Sigmoid colon (tissue), 7 donors: ENCODE results near the gene YARS1. TPM values are rescaled to one million over a fixed set of nuclear protein-coding genes. Genes with fewer than 3 reads are reported as not detected.

ENCODE experiments used
- DNase-seq: peaks from one replicate; pipeline ENCODE4 v3.0.0-alpha.2; 2019
- H3K27ac ChIP-seq, 4 donors: fragments of 200-600 bp; sonication (generic); one replicate each; pipeline ENCODE4 v1.5.1; 2016 to 2019; ENCODE audit warnings: mild to moderate bottlenecking in 1 of 4
- H3K27me3 ChIP-seq, 3 donors: fragments of 200-600 bp; sonication (generic); one replicate each; pipeline ENCODE4 v1.5.1; 2019; ENCODE audit warnings: mild to moderate bottlenecking in 1 of 3
- H3K36me3 ChIP-seq, 4 donors: fragments of 200-600 bp; sonication (generic); one replicate each; pipeline ENCODE4 v1.5.1; 2016 to 2019
- H3K4me1 ChIP-seq, 4 donors: fragments of 200-600 bp; sonication (generic); one replicate each; pipeline ENCODE4 v1.5.1; 2017 to 2019
- H3K4me3 ChIP-seq, 4 donors: fragments of 200-600 bp; sonication (generic); one replicate each; pipeline ENCODE4 v1.5.1; 2017 to 2019; ENCODE audit warnings: mild to moderate bottlenecking in 2 of 4, moderate library complexity in 1 of 4
- H3K9me3 ChIP-seq, 4 donors: fragments of 200-600 bp in 3 of 4; sonication (generic) in 3 of 4; one replicate each; pipeline versions ENCODE4 v1.5.1 to v1.6.1; 2013 to 2019
- CTCF ChIP-seq, 4 experiments: fragments of 450-650 bp in 3 of 4; fragments of 200-600 bp in 1 of 4; IDR thresholded peaks; one replicate each; pipeline ENCODE4 v1.5.1; 2016 to 2019; ENCODE audit warnings: antibody characterized with exemption in 4 of 4, mild to moderate bottlenecking in 3 of 4, moderate library complexity in 2 of 4
- EP300 ChIP-seq, 4 donors: sonication (generic); formaldehyde crosslinking; IDR thresholded peaks; one replicate each; pipeline ENCODE4 v1.6.1; 2017; ENCODE audit warnings: antibody characterized with exemption in 4 of 4
- POLR2A ChIP-seq, 2 donors: fragments of 450-650 bp; IDR thresholded peaks; one replicate each; pipeline ENCODE4 v1.6.1; 2016; ENCODE audit warnings: antibody characterized with exemption in 2 of 2, mild to moderate bottlenecking in 2 of 2, moderate library complexity in 2 of 2
- POLR2AphosphoS5 ChIP-seq, 4 donors: sonication (generic); formaldehyde crosslinking; IDR thresholded peaks; one replicate each; pipeline ENCODE4 v1.6.1; 2017; ENCODE audit warnings: antibody characterized with exemption in 4 of 4
- WGBS, 2 donors: extraction: QIAGEN DNeasy Blood & Tissue Kit; methylation state at CpG; one replicate each; pipeline ENCODE4 v1.1.7; 2013; 5-methylcytosine and 5-hydroxymethylcytosine counted together
- intact Hi-C: fragments of 100-400 bp; cut with DNase I; formaldehyde crosslinking; loops from one replicate; pipeline ENCODE4 v1.15.1; 2023
- polyA plus RNA-seq, 3 donors: library from polyadenylated mRNA; stranded (reverse); fragments of 200-250 nt; gene quantifications; one replicate each; pipeline ENCODE4 v1.2.3, GENCODE V29; 2013
- total RNA-seq, 4 donors: library from RNA; depleted of rRNA; stranded (reverse); fragments of >200 nt; gene quantifications; one replicate each; pipeline ENCODE4 v1.1.0, GENCODE V29; 2016
- donor health status: healthy with polysubstance abuse.
- donor health status: Bipolar disorder and iron deficiency.
- donor health status: healthy.

Gene YARS1
- total and polyA plus RNA-seq, 7 donors: 28.7 to 65.2 (median 33.6) TPM

DNA sequence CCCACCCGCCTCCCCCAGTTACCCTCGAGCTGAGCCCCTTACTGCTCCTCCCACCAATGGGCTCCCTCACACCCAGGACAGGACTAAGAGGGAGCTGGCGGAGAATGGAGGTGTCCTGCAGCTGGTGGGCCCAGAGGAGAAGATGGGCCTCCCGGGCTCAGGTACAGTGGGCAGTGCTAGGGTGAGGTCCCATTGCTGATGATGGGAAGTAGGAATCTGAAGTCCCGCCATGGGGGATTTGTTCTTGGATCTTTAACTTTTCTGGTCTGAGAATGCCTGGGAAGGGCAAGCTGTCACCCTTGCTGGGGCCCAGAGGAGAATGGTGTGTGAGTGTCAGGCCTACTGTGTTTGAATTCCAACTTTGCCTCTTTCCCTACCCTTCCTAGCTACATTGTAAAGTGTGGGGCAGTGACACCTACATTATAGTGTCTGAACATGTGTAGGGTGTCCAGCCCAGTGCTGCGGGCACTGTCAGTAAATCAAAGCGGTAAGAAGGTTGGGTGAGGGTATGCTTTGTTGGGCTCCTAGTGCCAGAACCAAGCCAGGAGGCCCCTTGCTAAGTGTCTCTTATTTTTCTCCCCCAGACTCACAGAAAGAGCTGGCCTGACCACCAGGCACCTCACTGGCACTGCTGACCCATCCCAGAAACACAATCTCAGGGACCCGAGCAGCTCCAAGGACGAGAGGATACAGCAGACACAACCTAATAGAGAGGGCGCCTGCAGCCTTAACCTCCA lies 44.7 kb downstream of the YARS1 start:
- peaks cover 0 to 48% (median 10%) of the 10 kb centered on the region in 4 donors for H3K36me3 ChIP-seq
- intact Hi-C loops: loop anchor here (1.0 to 10.0 kb wide), 2 partner anchors 60 to 248 kb away; no protein-coding TSS in a partner anchor
- no peaks in the 10 kb centered on the region for H3K27me3 ChIP-seq
- H3K9me3 ChIP-seq: no peaks in the 10 kb centered on the region
- H3K4me3 ChIP-seq: no peak overlapping the region
- no peak for TF ChIP-seq POLR2AphosphoS5 (IDR thresholded peaks at IDR 0.05)
- no peak overlapping the region for H3K27ac ChIP-seq
- 84 to 89% methylated on average over 10 of the region's 10 CpGs for WGBS, 2 donors
- H3K4me1 ChIP-seq: peaks cover 0 to 14% (median 11%) of the 10 kb centered on the region in 4 donors
- DNase-seq: no peak

DNA sequence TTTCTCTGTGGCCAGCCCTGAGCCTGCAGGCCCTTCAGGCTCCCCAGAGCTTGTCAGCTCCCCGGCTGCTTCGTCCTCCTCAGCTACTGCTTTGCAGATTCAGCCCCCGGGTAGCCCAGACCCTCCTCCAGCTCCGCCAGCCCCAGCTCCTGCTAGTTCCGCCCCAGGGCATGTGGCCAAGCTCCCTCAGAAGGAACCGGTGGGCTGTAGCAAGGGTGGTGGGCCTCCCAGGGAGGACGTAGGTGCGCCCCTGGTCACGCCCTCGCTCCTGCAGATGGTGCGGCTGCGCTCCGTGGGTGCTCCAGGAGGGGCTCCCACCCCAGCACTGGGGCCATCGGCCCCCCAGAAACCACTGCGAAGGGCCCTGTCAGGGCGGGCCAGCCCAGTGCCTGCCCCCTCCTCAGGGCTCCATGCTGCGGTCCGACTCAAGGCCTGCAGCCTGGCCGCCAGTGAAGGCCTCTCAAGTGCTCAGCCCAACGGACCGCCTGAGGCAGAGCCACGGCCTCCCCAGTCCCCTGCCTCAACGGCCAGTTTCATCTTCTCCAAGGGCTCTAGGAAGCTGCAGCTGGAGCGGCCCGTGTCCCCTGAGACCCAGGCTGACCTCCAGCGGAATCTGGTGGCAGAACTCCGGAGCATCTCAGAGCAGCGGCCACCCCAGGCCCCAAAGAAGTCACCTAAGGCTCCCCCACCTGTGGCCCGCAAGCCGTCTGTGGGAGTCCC lies 45.4 kb downstream of the YARS1 start:
- intact Hi-C loops: loop anchor here (10.0 kb wide), 1 partner anchor 247 kb away; no protein-coding TSS in a partner anchor
- TF ChIP-seq POLR2A (IDR thresholded peaks at IDR 0.05): no peak
- TF ChIP-seq EP300 (IDR thresholded peaks at IDR 0.05): no peak
- no peak for TF ChIP-seq CTCF (IDR thresholded peaks at IDR 0.05)
- no peak for TF ChIP-seq POLR2AphosphoS5 (IDR thresholded peaks at IDR 0.05)
- no peaks in the 10 kb centered on the region for H3K27me3 ChIP-seq
- H3K36me3 ChIP-seq: peaks cover 0 to 41% (median 10%) of the 10 kb centered on the region in 4 donors
- WGBS, 2 donors: 84 to 92% methylated on average over 30 of the region's 30 CpGs
- no peak for DNase-seq
- H3K4me1 ChIP-seq: peaks cover 0 to 22% (median 19%) of the 10 kb centered on the region in 4 donors
- H3K27ac ChIP-seq: no peak overlapping the region
- no peak overlapping the region for H3K4me3 ChIP-seq
- H3K9me3 ChIP-seq: no peaks in the 10 kb centered on the region

DNA sequence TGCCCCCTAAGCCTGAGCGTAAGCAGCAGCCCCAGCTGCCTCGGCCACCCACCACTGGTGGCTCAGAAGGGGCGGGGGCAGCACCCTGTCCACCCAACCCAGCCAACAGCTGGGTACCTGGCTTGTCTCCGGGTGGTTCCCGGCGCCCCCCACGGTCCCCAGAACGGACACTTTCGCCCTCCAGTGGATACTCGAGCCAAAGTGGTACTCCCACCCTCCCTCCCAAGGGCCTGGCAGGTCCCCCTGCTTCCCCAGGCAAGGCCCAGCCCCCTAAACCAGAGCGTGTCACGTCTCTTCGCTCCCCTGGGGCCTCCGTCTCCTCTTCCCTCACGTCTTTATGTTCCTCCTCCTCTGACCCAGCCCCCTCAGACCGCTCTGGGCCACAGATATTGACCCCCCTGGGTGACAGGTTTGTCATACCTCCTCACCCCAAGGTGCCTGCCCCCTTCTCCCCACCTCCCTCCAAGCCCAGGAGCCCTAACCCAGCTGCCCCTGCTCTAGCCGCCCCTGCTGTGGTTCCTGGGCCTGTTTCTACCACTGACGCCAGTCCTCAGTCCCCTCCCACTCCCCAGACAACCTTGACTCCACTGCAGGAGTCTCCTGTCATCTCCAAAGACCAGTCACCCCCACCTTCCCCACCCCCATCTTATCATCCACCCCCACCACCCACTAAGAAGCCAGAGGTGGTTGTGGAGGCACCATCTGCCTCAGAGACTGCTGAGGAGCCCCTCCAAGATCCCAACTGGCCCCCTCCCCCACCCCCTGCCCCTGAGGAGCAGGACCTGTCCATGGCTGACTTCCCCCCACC lies 46.2 kb downstream of the YARS1 start:
- no peaks in the 10 kb centered on the region for H3K9me3 ChIP-seq
- 84 to 86% methylated on average over 18 of the region's 18 CpGs for WGBS, 2 donors
- H3K27me3 ChIP-seq: no peaks in the 10 kb centered on the region
- DNase-seq: no peak
- peaks cover 0 to 33% (median 9%) of the 10 kb centered on the region in 4 donors for H3K36me3 ChIP-seq
- peaks cover 0 to 29% (median 22%) of the 10 kb centered on the region in 4 donors for H3K4me1 ChIP-seq
- TF ChIP-seq POLR2AphosphoS5 (IDR thresholded peaks at IDR 0.05) (no peak), CTCF (IDR thresholded peaks at IDR 0.05) (no peak), EP300 (IDR thresholded peaks at IDR 0.05) (no peak), POLR2A (IDR thresholded peaks at IDR 0.05) (no peak)
- H3K4me3 ChIP-seq: no peak overlapping the region
- no peak overlapping the region for H3K27ac ChIP-seq
- intact Hi-C loops: loop anchor here (10.0 kb wide), 1 partner anchor 246 kb away; no protein-coding TSS in a partner anchor

DNA sequence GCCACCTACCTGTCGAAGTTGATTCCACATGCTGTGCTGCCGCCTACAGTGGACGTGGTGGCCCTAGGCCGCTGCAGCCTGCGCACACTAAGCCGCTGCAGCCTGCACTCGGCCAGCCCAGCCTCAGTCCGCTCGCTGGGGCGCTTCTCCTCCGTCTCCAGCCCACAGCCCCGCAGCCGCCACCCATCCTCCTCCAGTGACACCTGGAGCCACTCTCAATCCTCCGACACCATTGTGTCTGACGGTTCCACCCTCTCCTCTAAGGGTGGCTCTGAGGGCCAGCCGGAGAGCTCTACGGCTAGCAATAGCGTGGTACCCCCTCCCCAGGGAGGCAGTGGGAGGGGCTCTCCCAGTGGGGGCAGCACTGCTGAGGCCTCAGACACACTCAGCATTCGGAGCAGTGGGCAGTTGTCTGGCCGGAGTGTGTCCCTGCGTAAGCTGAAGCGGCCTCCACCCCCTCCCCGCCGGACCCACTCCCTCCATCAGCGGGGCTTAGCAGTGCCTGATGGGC lies 46.9 kb downstream of the YARS1 start:
- WGBS, 2 donors: 92 to 94% methylated on average over 25 of the region's 25 CpGs
- H3K27me3 ChIP-seq: no peaks in the 10 kb centered on the region
- TF ChIP-seq CTCF (IDR thresholded peaks at IDR 0.05) (no peak), EP300 (IDR thresholded peaks at IDR 0.05) (no peak), POLR2AphosphoS5 (IDR thresholded peaks at IDR 0.05) (no peak), POLR2A (IDR thresholded peaks at IDR 0.05) (no peak)
- H3K9me3 ChIP-seq: no peaks in the 10 kb centered on the region
- H3K27ac ChIP-seq: no peak overlapping the region
- DNase-seq: no peak
- H3K4me1 ChIP-seq: peaks cover 0 to 35% (median 26%) of the 10 kb centered on the region in 4 donors
- H3K36me3 ChIP-seq: peaks cover 0 to 26% (median 6%) of the 10 kb centered on the region in 4 donors
- intact Hi-C loops: loop anchor here (10.0 kb wide), 1 partner anchor 245 kb away; no protein-coding TSS in a partner anchor
- no peak overlapping the region for H3K4me3 ChIP-seq
